Astrocyte (in vitro differentiated cells and primary cell): ENCODE results near the gene GRAMD2A. TPM values are rescaled to one million over a fixed set of nuclear protein-coding genes. Genes with fewer than 3 reads are reported as not detected.

Experiments used
- DNase-seq: peaks from one replicate; pipeline ENCODE4 v3.0.0-alpha.2; 2010; ENCODE audit warnings: low read depth
- FAIRE-seq: peaks from 2 replicates; lab custom pipeline; 2011; peaks lifted over from hg19 to GRCh38; lab: Jason Lieb, UNC
- H2AFZ ChIP-seq: 2 replicates; pipeline ENCODE4 v1.6.0; 2012; ENCODE audit warnings: low read depth, low read length, inconsistent platforms
- H3K27ac ChIP-seq: 2 replicates; pipeline ENCODE4 v1.5.1; 2011; ENCODE audit warnings: low read depth, low read length, inconsistent platforms
- H3K27me3 ChIP-seq: 2 replicates; pipeline ENCODE4 v1.6.0; 2011; ENCODE audit warnings: low read length, inconsistent platforms; ENCODE audit not compliant: insufficient read depth
- H3K36me3 ChIP-seq: 2 replicates; pipeline ENCODE4 v1.5.1; 2011; ENCODE audit warnings: low read length, inconsistent platforms; ENCODE audit not compliant: insufficient read depth
- H3K4me1 ChIP-seq: 2 replicates; pipeline ENCODE4 v1.5.1; 2011; ENCODE audit warnings: low read length, inconsistent platforms; ENCODE audit not compliant: insufficient read depth
- H3K4me2 ChIP-seq: 2 replicates; pipeline ENCODE4 v1.6.0; 2012; ENCODE audit warnings: low read length, inconsistent platforms
- H3K4me3 ChIP-seq: 2 replicates; pipeline ENCODE4 v1.5.1; 2011; ENCODE audit warnings: low read depth, mild to moderate bottlenecking, low read length, inconsistent platforms; ENCODE audit not compliant: insufficient read depth
- H3K79me2 ChIP-seq: 2 replicates; pipeline ENCODE4 v1.6.0; 2012; ENCODE audit warnings: mild to moderate bottlenecking, low read length, inconsistent platforms; ENCODE audit not compliant: insufficient read depth
- H3K9ac ChIP-seq: 2 replicates; pipeline ENCODE4 v1.6.0; 2012; ENCODE audit warnings: mild to moderate bottlenecking, low read length, inconsistent platforms
- H3K9me3 ChIP-seq: 2 replicates; pipeline ENCODE4 v1.5.1; 2012; ENCODE audit warnings: low read depth, mild to moderate bottlenecking, low read length, inconsistent platforms; ENCODE audit not compliant: insufficient read depth
- H4K20me1 ChIP-seq: 2 replicates; pipeline ENCODE4 v1.6.0; 2012; ENCODE audit warnings: low read length, inconsistent platforms; ENCODE audit not compliant: insufficient read depth
- H3K27ac Mint-ChIP-seq: one replicate; pipeline ENCODE4 v1.8.0; 2021; ENCODE audit warnings: mild to moderate bottlenecking, mixed read lengths; ENCODE audit not compliant: unreplicated experiment
- H3K27me3 Mint-ChIP-seq: one replicate; pipeline ENCODE4 v1.8.0; 2021; ENCODE audit warnings: low read depth, mixed read lengths; ENCODE audit not compliant: unreplicated experiment
- H3K36me3 Mint-ChIP-seq: one replicate; pipeline ENCODE4 v1.8.0; 2021; ENCODE audit warnings: low read depth, mixed read lengths; ENCODE audit not compliant: unreplicated experiment
- H3K4me1 Mint-ChIP-seq: one replicate; pipeline ENCODE4 v1.8.0; 2021; ENCODE audit warnings: low read depth, mixed read lengths; ENCODE audit not compliant: unreplicated experiment
- H3K4me3 Mint-ChIP-seq: one replicate; pipeline ENCODE4 v1.8.0; 2021; ENCODE audit warnings: mild to moderate bottlenecking, moderate library complexity, mixed read lengths; ENCODE audit not compliant: unreplicated experiment
- H3K9me3 Mint-ChIP-seq: one replicate; pipeline ENCODE4 v1.8.0; 2021; ENCODE audit warnings: mild to moderate bottlenecking, mixed read lengths; ENCODE audit not compliant: unreplicated experiment
- CTCF ChIP-seq: IDR thresholded peaks from 2 replicates; pipeline ENCODE4 v1.5.1; 2011; ENCODE audit warnings: low read depth, mild to moderate bottlenecking, inconsistent platforms, low read length, moderate library complexity; ENCODE audit not compliant: insufficient read depth
- EZH2 ChIP-seq: IDR thresholded peaks from 2 replicates; pipeline ENCODE4 v1.6.1; 2012; ENCODE audit warnings: mild to moderate bottlenecking, low read length, inconsistent platforms; ENCODE audit not compliant: insufficient read depth
- total RNA-seq: library from RNA; stranded (reverse); gene quantifications from 2 replicates; pipeline ENCODE4 v1.2.1, GENCODE V29; 2021

The GRAMD2A gene
- total RNA-seq, 1 donor from 2014 or later, result 0.68 TPM

- no peak overlapping the region for H3K27ac Mint-ChIP-seq
- no peak overlapping the region for H3K27ac ChIP-seq
- no peak for FAIRE-seq
These were observed 27.5 kb downstream of the GRAMD2A start for GRCh38 chr15:72169921-72170611.

GRCh38 chr15:72169236-72169920, 28.2 kb downstream of the GRAMD2A start:
- H3K27me3 Mint-ChIP-seq, result peaks cover 13% of the 10 kb centered on the region
- no peak overlapping the region for H2AFZ ChIP-seq
- H3K4me3 Mint-ChIP-seq, result no peak overlapping the region
- H3K27ac Mint-ChIP-seq, result no peak overlapping the region
- H3K36me3 ChIP-seq, result no peaks in the 10 kb centered on the region
- H3K4me1 ChIP-seq, result peaks cover 11% of the 10 kb centered on the region
- H3K27ac ChIP-seq, result no peak overlapping the region
- no peak overlapping the region for H3K4me3 ChIP-seq
- H3K79me2 ChIP-seq, result no peaks in the 10 kb centered on the region
- no peaks in the 10 kb centered on the region for H3K9me3 Mint-ChIP-seq
- no peak overlapping the region for H3K9ac ChIP-seq
- no peaks in the 10 kb centered on the region for H3K9me3 ChIP-seq
- H3K27me3 ChIP-seq, result peaks cover 2% of the 10 kb centered on the region
- H3K36me3 Mint-ChIP-seq, result peaks cover 2% of the 10 kb centered on the region
- FAIRE-seq, result no peak
- H4K20me1 ChIP-seq, result no peaks in the 10 kb centered on the region
- H3K4me2 ChIP-seq, result no peak overlapping the region
- DNase-seq, result no peak
- TF ChIP-seq CTCF (no peak), EZH2 (no peak)
- peaks cover 6% of the 10 kb centered on the region for H3K4me1 Mint-ChIP-seq

More at GRCh38 chr15:72169921-72170611, 27.5 kb downstream of the GRAMD2A start:
- Histone ChIP-seq H3K4me3 (no peak overlapping the region), H3K27me3 (peaks cover 2% of the 10 kb centered on the region), H3K36me3 (no peaks in the 10 kb centered on the region), H3K4me2 (no peak overlapping the region), H2AFZ (no peak overlapping the region), H3K4me1 (peaks cover 11% of the 10 kb centered on the region), H3K9me3 (no peaks in the 10 kb centered on the region), H4K20me1 (no peaks in the 10 kb centered on the region), H3K79me2 (no peaks in the 10 kb centered on the region), H3K9ac (no peak overlapping the region)
- Mint-ChIP-seq H3K4me1 (peaks cover 6% of the 10 kb centered on the region), H3K9me3 (no peaks in the 10 kb centered on the region), H3K4me3 (no peak overlapping the region), H3K36me3 (peaks cover 2% of the 10 kb centered on the region), H3K27me3 (peaks cover 20% of the 10 kb centered on the region)
- TF ChIP-seq EZH2 (no peak), CTCF (no peak)
- DNase-seq, result no peak

- DNase-seq (no peak), FAIRE-seq (no peak)
- Mint-ChIP-seq H3K4me1 (peaks cover 6% of the 10 kb centered on the region), H3K9me3 (no peaks in the 10 kb centered on the region), H3K27me3 (peaks cover 11% of the 10 kb centered on the region), H3K36me3 (peaks cover 2% of the 10 kb centered on the region), H3K27ac (no peak overlapping the region), H3K4me3 (no peak overlapping the region)
- H3K4me2 ChIP-seq, result peak overlapping the region; percentile 46
- no peak overlapping the region for H3K4me3 ChIP-seq
- peaks cover 11% of the 10 kb centered on the region for H3K4me1 ChIP-seq
- H3K79me2 ChIP-seq, result no peaks in the 10 kb centered on the region
- TF ChIP-seq EZH2 (no peak), CTCF (no peak)
- no peaks in the 10 kb centered on the region for H4K20me1 ChIP-seq
- no peaks in the 10 kb centered on the region for H3K9me3 ChIP-seq
- peaks cover 5% of the 10 kb centered on the region for H3K27me3 ChIP-seq
- peak overlapping the region; percentile 23 for H3K9ac ChIP-seq
- no peak overlapping the region for H2AFZ ChIP-seq
- H3K27ac ChIP-seq, result no peak overlapping the region
- H3K36me3 ChIP-seq, result no peaks in the 10 kb centered on the region
These were observed 28.8 kb downstream of the GRAMD2A start for GRCh38 chr15:72168808-72169190.
